Kidney glomerular epithelial cell (primary cell): Measurements from ENCODE around the gene DNAJC3.
"Not testable (repeated sequence)": the region's sequence is repeated elsewhere in the genome, so short reads cannot be mapped to it uniquely, and the experiment has no call there.

Experiments used
- DNase-seq: peaks from one replicate; lab custom pipeline; 2025; lab: John Stamatoyannopoulos, UW

The DNAJC3 gene

DNA sequence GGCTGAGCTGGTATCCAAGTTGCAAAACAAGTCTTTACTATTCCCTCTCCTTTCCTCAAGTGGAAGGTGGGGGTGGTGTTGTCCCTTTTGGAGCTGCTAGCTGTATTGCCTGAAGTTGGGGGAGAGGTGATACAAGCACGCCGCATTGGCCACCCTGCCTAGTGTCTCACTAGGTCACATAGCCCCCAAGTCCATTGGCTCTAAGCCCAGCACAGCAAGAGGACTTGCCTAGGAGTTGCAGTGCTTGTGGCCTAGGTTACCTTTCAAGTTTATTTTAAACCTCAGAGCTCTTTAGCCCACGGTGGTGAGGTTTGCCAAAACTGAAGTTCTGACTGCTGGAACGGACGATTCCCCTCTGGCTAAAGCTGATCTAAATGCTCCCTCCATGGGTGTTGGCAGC, 5.3 kb upstream of the DNAJC3 start:
- no peak for DNase-seq

- DNase-seq, result peak; percentile 76
Measured at GRCh38 chr13:95676105-95676761, 706 bp upstream of the DNAJC3 start.

DNA sequence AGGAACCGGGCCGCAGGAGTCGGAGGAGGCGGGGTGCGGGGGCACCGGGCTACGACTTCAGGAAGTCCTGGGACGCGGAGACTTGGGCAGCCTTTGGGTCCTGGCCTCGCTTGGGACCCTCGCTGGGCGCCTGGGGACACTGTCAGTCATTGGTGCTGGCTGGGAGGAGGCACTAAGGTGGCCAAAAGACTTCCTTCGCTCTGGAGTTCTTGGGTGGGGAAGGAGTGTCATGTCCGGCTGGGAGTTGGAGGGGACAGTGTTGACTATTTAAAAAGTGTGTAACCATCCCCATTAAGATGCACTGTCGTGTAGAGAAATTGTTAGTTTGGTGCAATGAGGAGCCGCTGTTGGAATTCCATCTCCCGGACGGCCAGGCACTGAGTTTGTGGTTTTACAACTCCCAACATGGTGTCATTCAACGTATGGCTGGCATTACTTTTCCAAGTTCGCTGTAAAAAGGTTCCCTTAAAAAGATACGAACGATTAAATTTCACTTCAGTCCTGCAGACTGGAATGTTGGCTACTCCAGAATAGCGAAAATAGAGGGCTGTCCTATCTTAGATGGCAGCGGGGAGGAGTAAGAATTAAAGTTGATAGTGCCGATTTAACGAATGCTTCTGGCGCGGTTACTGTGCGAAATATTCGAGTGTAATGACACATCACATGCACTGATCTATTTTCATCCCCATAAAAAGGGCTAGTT, 776 bp downstream of the DNAJC3 start:
- peak; percentile 16 for DNase-seq

DNA sequence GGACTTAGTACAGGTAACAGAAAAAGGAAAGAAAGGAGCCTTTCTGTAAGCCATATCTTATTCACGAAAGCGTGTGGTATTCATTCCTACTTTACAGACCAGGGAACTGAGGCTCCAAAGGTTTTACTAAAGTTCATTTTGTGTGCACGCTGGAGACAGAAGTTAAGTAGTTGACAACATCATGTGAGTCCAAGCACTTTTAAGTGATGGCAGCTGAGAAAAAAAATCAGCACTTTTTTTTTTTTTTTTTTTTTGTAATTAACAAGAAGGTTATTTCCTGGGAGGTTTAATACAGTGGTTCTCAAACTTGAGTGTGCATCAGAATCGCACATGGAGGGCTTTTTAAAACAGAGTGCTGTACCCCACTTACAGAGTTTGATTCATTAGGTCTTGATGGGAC, 2.0 kb downstream of the DNAJC3 start:
- DNase-seq, result no peak

DNA sequence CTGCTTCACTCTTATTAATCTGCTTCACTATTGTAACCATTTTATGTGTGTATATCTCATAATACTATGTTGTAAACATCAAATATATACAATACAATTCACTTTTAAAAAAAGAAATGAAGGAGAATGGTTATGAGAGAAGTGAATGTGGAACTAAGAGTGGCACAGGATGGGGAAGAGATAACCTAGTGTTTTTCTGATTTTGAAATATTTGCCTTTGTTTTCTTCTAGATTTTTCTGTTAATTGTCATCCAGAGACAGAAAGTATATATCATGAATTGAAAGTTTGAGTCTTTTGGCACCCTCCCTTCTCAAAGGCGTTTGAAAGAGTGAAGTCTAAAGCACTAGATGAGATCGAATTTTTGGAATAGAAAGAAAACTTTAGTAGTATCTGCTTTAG, 2.8 kb downstream of the DNAJC3 start:
- no peak for DNase-seq

- DNase-seq, result no peak
Measured at GRCh38 chr13:95684418-95684817, 7.5 kb downstream of the DNAJC3 start.

GRCh38 chr13:95684960-95685359, 8.0 kb downstream of the DNAJC3 start:
- not testable (repeated sequence) for DNase-seq

GRCh38 chr13:95689582-95689926, 12.6 kb downstream of the DNAJC3 start:
- DNase-seq, result no peak

DNA sequence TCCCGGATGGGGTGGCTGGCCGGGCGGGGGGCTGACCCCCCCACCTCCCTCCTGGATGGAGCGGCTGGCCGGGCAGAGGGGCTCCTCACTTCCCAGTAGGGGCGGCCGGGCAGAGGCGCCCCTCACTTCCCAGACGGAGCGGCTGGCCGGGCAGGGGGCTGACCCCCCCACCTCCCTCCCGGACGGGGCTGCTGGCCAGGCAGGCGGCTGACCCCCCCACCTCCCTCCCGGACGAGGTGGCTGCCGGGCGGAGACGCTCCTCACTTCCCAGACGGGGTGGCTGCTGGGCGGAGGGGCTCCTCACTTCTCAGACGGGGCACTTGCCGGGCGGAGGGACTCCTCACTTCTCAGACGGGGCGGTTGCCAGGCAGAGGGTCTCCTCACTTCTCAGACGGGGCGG, 14.0 kb downstream of the DNAJC3 start:
- not testable (repeated sequence) for DNase-seq

DNA sequence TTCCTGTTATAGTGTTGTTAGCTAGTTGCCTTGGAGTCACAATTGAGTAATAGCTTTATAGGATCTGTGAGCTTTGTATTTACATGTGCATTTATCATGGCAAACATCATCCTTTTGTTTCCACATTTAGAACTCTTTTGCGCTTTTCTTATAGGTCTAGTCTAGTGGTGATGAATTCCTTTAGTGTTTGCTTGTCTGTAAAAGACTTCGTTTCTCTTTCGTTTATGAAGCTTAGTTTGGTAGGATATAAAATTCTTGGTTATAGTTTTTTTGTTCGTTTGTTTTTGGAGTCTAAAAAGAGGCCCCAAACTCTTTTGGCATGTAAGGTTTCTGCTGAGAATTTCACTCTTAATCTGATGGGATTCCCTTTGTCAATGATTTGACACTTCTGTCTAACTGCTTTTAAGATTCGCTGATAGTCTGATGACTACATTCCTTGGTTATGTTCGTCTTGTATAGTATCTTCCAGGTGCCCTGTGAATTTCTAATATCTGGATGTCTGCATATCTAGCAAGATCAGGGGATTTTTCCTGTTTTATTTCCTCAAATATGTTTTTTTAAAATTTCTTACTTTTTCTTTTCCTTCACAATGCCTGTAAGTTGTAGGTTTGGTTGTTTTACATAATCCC, 20.2 kb downstream of the DNAJC3 start:
- no peak for DNase-seq

GRCh38 chr13:95698047-95698749, 21.3 kb downstream of the DNAJC3 start:
- DNase-seq, result no peak

- peak; percentile 3 for DNase-seq
Measured at GRCh38 chr13:95703576-95703975, 26.6 kb downstream of the DNAJC3 start.

DNA sequence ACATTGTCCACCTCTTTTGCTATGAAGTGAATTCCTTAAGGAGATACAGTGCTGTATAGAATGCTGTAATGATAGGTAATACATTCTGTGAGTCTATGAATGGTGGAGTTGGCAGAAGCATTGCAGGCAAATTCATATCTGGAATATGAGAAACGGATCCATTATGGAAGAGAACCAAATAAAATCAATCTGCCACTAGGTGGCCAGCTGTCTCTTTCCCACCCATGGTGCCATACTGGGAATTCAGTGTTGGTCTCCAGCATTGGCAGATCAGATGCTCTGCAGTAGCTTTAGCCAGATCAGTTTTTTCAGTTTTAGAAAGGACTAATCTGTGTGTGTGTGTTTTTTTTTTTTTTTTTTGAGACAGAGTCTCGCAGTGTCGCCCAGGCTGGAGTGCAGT, 27.6 kb downstream of the DNAJC3 start:
- no peak for DNase-seq

DNA sequence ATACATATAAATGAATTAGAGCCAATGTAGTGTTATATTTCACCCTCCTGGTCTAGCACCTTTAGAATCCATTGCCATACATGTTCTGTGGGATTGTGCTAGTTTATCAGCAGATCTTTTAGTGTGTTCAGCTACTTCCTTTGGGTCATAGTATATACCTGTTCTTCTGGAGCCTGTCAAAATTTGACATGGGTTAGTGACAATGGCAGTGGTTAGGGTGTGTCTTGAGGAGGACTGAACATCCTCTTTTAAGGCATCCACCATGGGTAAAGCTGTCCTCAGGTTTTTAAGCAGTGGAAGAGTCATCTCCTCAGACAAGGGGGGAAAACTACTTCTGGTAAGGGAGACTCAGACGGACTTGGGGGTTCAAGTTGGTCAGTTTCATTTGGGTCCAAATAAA, 29.4 kb downstream of the DNAJC3 start:
- DNase-seq, result no peak

DNA sequence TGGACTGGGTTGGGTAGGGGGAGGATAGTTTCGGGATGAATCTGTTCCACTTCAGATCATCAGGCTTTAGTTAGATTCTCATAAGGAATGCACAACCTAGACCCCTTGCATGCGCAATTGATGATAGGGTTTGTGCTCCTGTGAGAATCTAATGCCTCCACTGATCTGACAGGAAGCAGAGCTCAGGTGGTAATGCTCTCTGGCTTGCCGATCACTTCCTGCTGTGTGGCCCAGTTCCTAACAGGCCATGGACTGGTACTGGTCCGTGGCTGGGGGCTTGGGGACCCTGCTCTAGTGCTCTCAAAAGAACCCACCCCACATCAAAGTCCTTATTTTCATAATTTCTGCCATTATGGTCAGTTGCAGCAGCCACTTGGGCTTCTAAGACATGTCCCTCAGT, 30.1 kb downstream of the DNAJC3 start:
- no peak for DNase-seq

GRCh38 chr13:95707442-95708390, 30.8 kb downstream of the DNAJC3 start:
- no peak for DNase-seq

GRCh38 chr13:95708391-95708774, 31.4 kb downstream of the DNAJC3 start:
- no peak for DNase-seq

- no peak for DNase-seq
Measured at GRCh38 chr13:95708811-95709500, 32.0 kb downstream of the DNAJC3 start.

- no peak for DNase-seq
Measured at GRCh38 chr13:95710313-95710712, 33.4 kb downstream of the DNAJC3 start.

DNA sequence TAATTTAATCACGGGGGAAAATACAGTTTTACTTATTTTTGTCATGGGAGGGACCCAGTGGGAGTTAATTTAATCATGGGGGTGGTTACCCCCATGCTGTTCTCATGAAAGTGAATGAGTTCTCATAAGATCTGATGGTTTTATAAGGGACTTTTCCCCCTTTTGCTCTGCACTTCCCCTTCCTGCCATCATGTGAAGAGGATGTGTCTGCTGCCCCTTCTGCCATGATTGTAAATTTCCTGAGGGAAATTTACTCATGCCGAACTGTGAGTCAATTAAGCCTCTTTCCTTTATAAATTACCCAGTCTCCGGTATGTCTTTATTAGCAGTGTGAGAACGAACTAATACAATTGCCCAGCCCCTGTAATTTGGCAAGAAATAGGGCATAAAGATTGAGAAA, 35.9 kb downstream of the DNAJC3 start:
- DNase-seq, result not testable (repeated sequence)

DNA sequence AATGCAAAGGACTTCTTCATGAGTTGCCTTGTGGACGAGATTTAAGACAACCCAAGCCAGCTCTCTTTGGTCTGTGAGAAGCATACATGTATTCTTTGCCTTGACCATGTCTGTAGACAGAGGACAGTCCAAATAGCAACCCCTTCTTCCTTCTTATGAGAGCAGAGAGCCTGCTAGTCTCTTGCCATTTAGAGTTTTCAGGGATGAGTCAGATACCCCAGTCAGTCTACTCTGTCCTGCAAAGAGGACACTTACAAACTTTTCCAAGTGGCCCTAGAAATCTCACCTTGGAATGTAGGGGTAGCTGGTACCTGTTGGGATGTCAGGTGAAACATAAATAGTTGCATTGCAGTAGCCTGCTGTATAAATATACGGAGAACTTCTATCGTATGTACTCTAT, 36.7 kb downstream of the DNAJC3 start:
- DNase-seq, result no peak
